ENCODE measurements around the gene MIPEP.

GRCh38 chr13:23692816-23693215 lies 196.4 kb downstream of the MIPEP start:
- TF ChIP-seq, protein P1, sequence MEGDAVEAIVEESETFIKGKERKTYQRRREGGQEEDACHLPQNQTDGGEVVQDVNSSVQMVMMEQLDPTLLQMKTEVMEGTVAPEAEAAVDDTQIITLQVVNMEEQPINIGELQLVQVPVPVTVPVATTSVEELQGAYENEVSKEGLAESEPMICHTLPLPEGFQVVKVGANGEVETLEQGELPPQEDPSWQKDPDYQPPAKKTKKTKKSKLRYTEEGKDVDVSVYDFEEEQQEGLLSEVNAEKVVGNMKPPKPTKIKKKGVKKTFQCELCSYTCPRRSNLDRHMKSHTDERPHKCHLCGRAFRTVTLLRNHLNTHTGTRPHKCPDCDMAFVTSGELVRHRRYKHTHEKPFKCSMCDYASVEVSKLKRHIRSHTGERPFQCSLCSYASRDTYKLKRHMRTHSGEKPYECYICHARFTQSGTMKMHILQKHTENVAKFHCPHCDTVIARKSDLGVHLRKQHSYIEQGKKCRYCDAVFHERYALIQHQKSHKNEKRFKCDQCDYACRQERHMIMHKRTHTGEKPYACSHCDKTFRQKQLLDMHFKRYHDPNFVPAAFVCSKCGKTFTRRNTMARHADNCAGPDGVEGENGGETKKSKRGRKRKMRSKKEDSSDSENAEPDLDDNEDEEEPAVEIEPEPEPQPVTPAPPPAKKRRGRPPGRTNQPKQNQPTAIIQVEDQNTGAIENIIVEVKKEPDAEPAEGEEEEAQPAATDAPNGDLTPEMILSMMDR (IDR thresholded peaks at IDR 0.05; ENCODE audit: low read depth, low read length, poor library complexity, severe bottlenecking) = no peak
- TF ChIP-seq EZH2phosphoT487 (IDR thresholded peaks at IDR 0.05; ENCODE audit: borderline replicate concordance, low read length) = no peak
